IPS-15b (cell line): ENCODE results near the gene IGBP1.
"Not testable (repeated sequence)": the region's sequence is repeated elsewhere in the genome, so short reads cannot be mapped to it uniquely, and the experiment has no call there.

ENCODE experiments used
- H3K27me3 ChIP-seq: one replicate; pipeline ENCODE4 v1.6.1; 2013; ENCODE audit warnings: low read length; ENCODE audit not compliant: control insufficient read depth, insufficient read depth
- H3K36me3 ChIP-seq: one replicate; pipeline ENCODE4 v1.6.1; 2013; ENCODE audit warnings: low read length; ENCODE audit not compliant: control insufficient read depth, insufficient read depth
- H3K4me1 ChIP-seq: one replicate; pipeline ENCODE4 v1.6.1; 2013; ENCODE audit warnings: mild to moderate bottlenecking, low read length; ENCODE audit not compliant: control insufficient read depth, insufficient read depth
- H3K4me3 ChIP-seq: one replicate; pipeline ENCODE4 v1.5.1; 2013; ENCODE audit warnings: low read depth, low read length
- H3K9ac ChIP-seq: one replicate; pipeline ENCODE4 v1.6.1; 2013; ENCODE audit warnings: low read depth, mild to moderate bottlenecking, low read length
- H3K9me3 ChIP-seq: one replicate; pipeline ENCODE4 v1.6.1; 2013; ENCODE audit warnings: mild to moderate bottlenecking, low read length; ENCODE audit not compliant: control insufficient read depth, insufficient read depth

IGBP1 gene

DNA sequence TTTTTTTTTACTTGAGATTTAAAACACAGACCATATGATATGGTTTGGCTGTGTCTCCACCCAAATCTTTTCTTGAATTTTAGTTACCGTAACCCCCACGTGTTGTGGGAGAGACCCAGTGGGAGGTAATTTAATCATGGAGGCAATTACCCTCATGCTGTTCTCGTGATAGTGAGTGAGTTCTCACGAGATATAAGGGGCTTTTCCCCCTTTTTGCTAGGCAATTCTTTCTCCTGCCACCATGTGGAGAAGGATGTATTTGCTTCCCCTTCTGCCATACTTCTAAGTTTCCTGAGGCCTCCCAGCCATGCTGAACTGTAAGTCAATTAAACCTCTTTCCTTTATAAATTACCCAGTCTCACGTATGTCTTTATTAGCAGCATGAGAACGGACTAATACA, 76.3 kb downstream of the IGBP1 start:
- not testable (repeated sequence) for H3K9ac ChIP-seq, H3K36me3 ChIP-seq, H3K9me3 ChIP-seq, H3K4me1 ChIP-seq, H3K4me3 ChIP-seq, H3K27me3 ChIP-seq
